Right kidney (tissue), 1 donor: ENCODE data around the gene PKP2.
"Not testable (repeated sequence)": the region's sequence is repeated elsewhere in the genome, so short reads cannot be mapped to it uniquely, and the experiment has no call there.

ENCODE experiments used
- DNase-seq: peaks from one replicate; pipeline ENCODE4 v3.0.0-alpha.2; 2016

The PKP2 gene

GRCh38 chr12:32868885-32869284, 27.7 kb downstream of the PKP2 start:
- DNase-seq: no peak

- no peak for DNase-seq
Measured at GRCh38 chr12:32864731-32865130, 31.8 kb downstream of the PKP2 start.

GRCh38 chr12:32863128-32863527, 33.4 kb downstream of the PKP2 start:
- no peak for DNase-seq

- DNase-seq: not testable (repeated sequence)
Measured at GRCh38 chr12:32861658-32862057, 34.9 kb downstream of the PKP2 start.

GRCh38 chr12:32860192-32860591, 36.4 kb downstream of the PKP2 start:
- no peak for DNase-seq

- no peak for DNase-seq
Measured at GRCh38 chr12:32859389-32859788, 37.2 kb downstream of the PKP2 start.

GRCh38 chr12:32854716-32855115, 41.9 kb downstream of the PKP2 start:
- DNase-seq: no peak

- no peak for DNase-seq
Measured at GRCh38 chr12:32854097-32854496, 42.5 kb downstream of the PKP2 start.

GRCh38 chr12:32847287-32847686, 49.3 kb downstream of the PKP2 start:
- DNase-seq: no peak

- DNase-seq: no peak
Measured at GRCh38 chr12:32846053-32846452, 50.5 kb downstream of the PKP2 start.

- no peak for DNase-seq
Measured at GRCh38 chr12:32843528-32844095, 53.0 kb downstream of the PKP2 start.

- DNase-seq: no peak
Measured at GRCh38 chr12:32841061-32841460, 55.5 kb downstream of the PKP2 start.

GRCh38 chr12:32839828-32840227, 56.7 kb downstream of the PKP2 start:
- DNase-seq: no peak

- DNase-seq: no peak
Measured at GRCh38 chr12:32837974-32838373, 58.6 kb downstream of the PKP2 start.

GRCh38 chr12:32836710-32837109, 59.9 kb downstream of the PKP2 start:
- no peak for DNase-seq

GRCh38 chr12:32834122-32834521, 62.5 kb downstream of the PKP2 start:
- DNase-seq: no peak

GRCh38 chr12:32828552-32828951, 68.0 kb downstream of the PKP2 start:
- no peak for DNase-seq

- DNase-seq: no peak
Measured at GRCh38 chr12:32828120-32828519, 68.5 kb downstream of the PKP2 start.

- no peak for DNase-seq
Measured at GRCh38 chr12:32826807-32827412, 69.7 kb downstream of the PKP2 start.

GRCh38 chr12:32824596-32824995, 72.0 kb downstream of the PKP2 start:
- DNase-seq: no peak

GRCh38 chr12:32822344-32822743, 74.2 kb downstream of the PKP2 start:
- DNase-seq: no peak

- no peak for DNase-seq
Measured at GRCh38 chr12:32821710-32822109, 74.9 kb downstream of the PKP2 start.

GRCh38 chr12:32821293-32821692, 75.3 kb downstream of the PKP2 start:
- no peak for DNase-seq

- no peak for DNase-seq
Measured at GRCh38 chr12:32820376-32820931, 76.1 kb downstream of the PKP2 start.
